Sigmoid colon (tissue), 4 donors: ENCODE measurements around the gene SGPL1.

Experiments used
- POLR2A ChIP-seq, 2 donors: fragments of 450-650 bp; IDR thresholded peaks; one replicate each; pipeline ENCODE4 v1.6.1; 2016; ENCODE audit warnings: antibody characterized with exemption in 2 of 2, mild to moderate bottlenecking in 2 of 2, moderate library complexity in 2 of 2
- POLR2AphosphoS5 ChIP-seq, 4 donors: sonication (generic); formaldehyde crosslinking; IDR thresholded peaks; one replicate each; pipeline ENCODE4 v1.6.1; 2017; ENCODE audit warnings: antibody characterized with exemption in 4 of 4
- TF ChIP-seq, protein P1 (sequence below), 4 experiments: fragments of 450-650 bp in 3 of 4; fragments of 200-600 bp in 1 of 4; IDR thresholded peaks; one replicate each; pipeline ENCODE4 v1.5.1; 2016 to 2019; ENCODE audit warnings: antibody characterized with exemption in 4 of 4, mild to moderate bottlenecking in 3 of 4, moderate library complexity in 2 of 4

DNA sequence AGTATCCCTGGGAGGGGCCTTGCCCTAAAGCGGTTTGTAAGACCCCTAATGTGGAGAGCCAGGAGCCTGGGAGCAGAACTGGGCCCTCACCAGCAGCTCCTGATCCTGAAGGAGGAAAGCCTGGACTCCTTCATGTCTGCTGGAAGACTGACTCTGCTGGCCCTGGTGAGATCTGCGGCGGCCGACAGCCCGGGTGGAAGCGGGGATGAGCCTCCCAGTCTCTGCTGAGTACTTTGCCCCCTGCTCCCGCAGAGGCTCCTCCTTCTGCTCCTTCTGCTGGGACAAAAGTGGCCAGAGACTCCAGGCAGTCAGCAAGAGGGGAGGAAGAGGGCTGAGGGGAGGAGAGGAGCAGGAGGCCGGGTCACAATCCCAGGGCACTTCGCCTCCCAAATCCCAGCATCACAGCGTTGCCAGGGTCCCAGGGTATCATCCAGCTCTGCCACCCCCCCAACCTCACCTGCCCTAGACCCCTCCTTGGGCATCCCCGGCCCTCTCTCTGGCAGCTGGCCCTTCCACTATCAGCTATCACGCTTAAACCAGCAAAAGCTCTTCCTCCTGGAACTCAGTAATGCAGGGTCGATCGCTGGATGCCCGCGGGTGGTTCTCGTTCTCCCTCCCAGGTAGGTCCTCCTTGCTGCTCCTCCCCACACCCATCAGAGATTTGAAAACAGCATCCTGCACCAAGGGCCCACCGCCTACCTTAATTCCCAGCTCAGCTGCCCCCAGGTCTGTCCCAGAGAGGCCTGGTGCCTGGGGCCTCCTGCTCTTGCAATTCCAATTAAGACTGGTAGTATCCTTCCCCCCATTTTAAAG, 38.5 kb upstream of the SGPL1 start:
- TF ChIP-seq, protein P1, sequence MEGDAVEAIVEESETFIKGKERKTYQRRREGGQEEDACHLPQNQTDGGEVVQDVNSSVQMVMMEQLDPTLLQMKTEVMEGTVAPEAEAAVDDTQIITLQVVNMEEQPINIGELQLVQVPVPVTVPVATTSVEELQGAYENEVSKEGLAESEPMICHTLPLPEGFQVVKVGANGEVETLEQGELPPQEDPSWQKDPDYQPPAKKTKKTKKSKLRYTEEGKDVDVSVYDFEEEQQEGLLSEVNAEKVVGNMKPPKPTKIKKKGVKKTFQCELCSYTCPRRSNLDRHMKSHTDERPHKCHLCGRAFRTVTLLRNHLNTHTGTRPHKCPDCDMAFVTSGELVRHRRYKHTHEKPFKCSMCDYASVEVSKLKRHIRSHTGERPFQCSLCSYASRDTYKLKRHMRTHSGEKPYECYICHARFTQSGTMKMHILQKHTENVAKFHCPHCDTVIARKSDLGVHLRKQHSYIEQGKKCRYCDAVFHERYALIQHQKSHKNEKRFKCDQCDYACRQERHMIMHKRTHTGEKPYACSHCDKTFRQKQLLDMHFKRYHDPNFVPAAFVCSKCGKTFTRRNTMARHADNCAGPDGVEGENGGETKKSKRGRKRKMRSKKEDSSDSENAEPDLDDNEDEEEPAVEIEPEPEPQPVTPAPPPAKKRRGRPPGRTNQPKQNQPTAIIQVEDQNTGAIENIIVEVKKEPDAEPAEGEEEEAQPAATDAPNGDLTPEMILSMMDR (IDR thresholded peaks at IDR 0.05) = no peak
- TF ChIP-seq POLR2A (IDR thresholded peaks at IDR 0.05) = no peak
- no peak for TF ChIP-seq POLR2AphosphoS5 (IDR thresholded peaks at IDR 0.05)
